Thoracic aorta (tissue), 2 donors: Measurements from ENCODE around the gene FNDC3B. TPM values are rescaled to one million over a fixed set of nuclear protein-coding genes. Genes with fewer than 3 reads are reported as not detected.
A peak's percentile ranks its signal among the peaks of the same experiment; 100 is the strongest.

Experiments
- ATAC-seq: fragments of 150-250 bp; one replicate; pipeline ENCODE4 v1.8.0; 2017; ENCODE audit warnings: low read depth; ENCODE audit not compliant: insufficient number of reproducible peaks, low FRiP score
- DNase-seq: peaks from one replicate; pipeline ENCODE4 v3.0.0-alpha.2; 2020; ENCODE audit warnings: low spot score
- H3K27ac ChIP-seq, 2 donors: fragments of 200-600 bp; sonication (generic); 1 replicate in 1 of 2; 2 replicates in 1 of 2; pipeline ENCODE4 v1.5.1; 2016; ENCODE audit warnings: mild to moderate bottlenecking in 2 of 2, moderate library complexity in 2 of 2
- H3K27me3 ChIP-seq: fragments of 200-600 bp; sonication (generic); replicated peaks from 2 replicates; pipeline ENCODE4 v1.6.0; 2016; ENCODE audit warnings: mild to moderate bottlenecking; ENCODE audit not compliant: insufficient read depth
- H3K36me3 ChIP-seq: fragments of 200-600 bp; sonication (generic); one replicate; pipeline ENCODE4 v1.5.1; 2016
- H3K4me1 ChIP-seq, 2 donors: fragments of 200-600 bp; sonication (generic); 1 replicate in 1 of 2; 2 replicates in 1 of 2; pipeline versions ENCODE4 v1.5.1 to v1.6.0; 2016; ENCODE audit warnings: low read depth in 2 of 2, mild to moderate bottlenecking in 1 of 2; ENCODE audit not compliant: control insufficient read depth in 1 of 2
- H3K4me3 ChIP-seq: fragments of 200-600 bp; sonication (generic); 2 replicates; pipeline ENCODE4 v1.5.1; 2016; ENCODE audit warnings: mild to moderate bottlenecking
- H3K9me3 ChIP-seq: fragments of 200-600 bp; sonication (generic); 2 replicates; pipeline ENCODE4 v1.5.1; 2016
- CTCF ChIP-seq: fragments of 200-600 bp; sonication (generic); IDR thresholded peaks from one replicate; pipeline ENCODE4 v1.5.1; 2019; ENCODE audit warnings: antibody characterized with exemption
- total RNA-seq, 2 donors: library from RNA; depleted of rRNA; stranded (reverse); fragments of >200 nt; gene quantifications; one replicate each; pipeline versions ENCODE4 v1.1.0 to v1.2.3, GENCODE V29; 2016

The FNDC3B gene
- total RNA-seq, 2 donors from 2014 or later = 113 to 163 TPM

- H3K9me3 ChIP-seq = no peaks in the 10 kb centered on the region
- no peak for TF ChIP-seq CTCF
- H3K27me3 ChIP-seq = no peaks in the 10 kb centered on the region
- H3K36me3 ChIP-seq = no peaks in the 10 kb centered on the region
- peak overlapping the region; percentile 85 to 88 for H3K27ac ChIP-seq
- no peak overlapping the region for H3K4me3 ChIP-seq
- peaks cover 53 to 88% of the 10 kb centered on the region in 2 donors for H3K4me1 ChIP-seq
- ATAC-seq (no peak), DNase-seq (no peak)
These were observed 116.7 kb downstream of the FNDC3B start for GRCh38 chr3:172155897-172156585.

GRCh38 chr3:172156586-172156955 is 117.2 kb downstream of the FNDC3B start:
- DNase-seq (no peak), ATAC-seq (no peak)
- no peaks in the 10 kb centered on the region for H3K27me3 ChIP-seq
- no peaks in the 10 kb centered on the region for H3K36me3 ChIP-seq
- no peak for TF ChIP-seq CTCF
- H3K27ac ChIP-seq = peak overlapping the region; percentile 85 to 88
- H3K4me3 ChIP-seq = no peak overlapping the region
- H3K9me3 ChIP-seq = no peaks in the 10 kb centered on the region
- peaks cover 56 to 88% of the 10 kb centered on the region in 2 donors for H3K4me1 ChIP-seq

DNA sequence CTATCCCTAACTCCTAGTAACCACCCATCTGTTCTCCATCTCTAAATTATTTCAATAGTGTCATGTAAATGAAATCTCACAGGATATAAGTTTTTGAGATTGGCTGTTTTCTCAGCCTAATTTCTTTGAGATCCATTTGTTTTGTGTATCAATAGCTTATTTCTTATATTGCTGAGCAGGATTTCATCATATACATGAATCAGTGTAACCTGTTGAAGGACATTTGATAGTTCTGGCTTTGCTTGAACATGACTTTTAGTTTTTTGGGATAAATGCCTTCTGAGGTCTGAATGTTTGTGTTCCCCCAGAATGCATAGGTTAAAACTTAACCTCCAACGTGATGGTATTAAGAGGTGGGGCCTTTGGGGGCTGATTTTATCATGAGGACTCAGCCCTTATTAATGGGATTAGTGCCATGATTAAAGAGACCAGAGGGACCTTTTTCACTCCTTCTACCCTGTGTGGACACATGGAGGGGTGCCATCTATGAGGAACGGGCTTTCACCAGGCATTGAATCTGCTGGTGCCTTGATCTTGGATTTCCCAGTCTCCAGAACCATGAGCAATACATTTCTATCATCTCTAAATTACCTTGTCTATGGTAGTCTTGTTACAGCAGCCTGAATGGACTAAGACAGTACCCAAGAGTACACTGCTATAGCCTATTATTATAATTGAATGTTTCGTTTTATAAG is 118.3 kb downstream of the FNDC3B start:
- H3K27ac ChIP-seq = no peak overlapping the region
- no peak for ATAC-seq
- H3K4me3 ChIP-seq = no peak overlapping the region
- H3K27me3 ChIP-seq = no peaks in the 10 kb centered on the region
- TF ChIP-seq CTCF = no peak
- DNase-seq = no peak
- H3K9me3 ChIP-seq = no peaks in the 10 kb centered on the region
- peaks cover 48 to 88% of the 10 kb centered on the region in 2 donors for H3K4me1 ChIP-seq
- no peaks in the 10 kb centered on the region for H3K36me3 ChIP-seq

DNA sequence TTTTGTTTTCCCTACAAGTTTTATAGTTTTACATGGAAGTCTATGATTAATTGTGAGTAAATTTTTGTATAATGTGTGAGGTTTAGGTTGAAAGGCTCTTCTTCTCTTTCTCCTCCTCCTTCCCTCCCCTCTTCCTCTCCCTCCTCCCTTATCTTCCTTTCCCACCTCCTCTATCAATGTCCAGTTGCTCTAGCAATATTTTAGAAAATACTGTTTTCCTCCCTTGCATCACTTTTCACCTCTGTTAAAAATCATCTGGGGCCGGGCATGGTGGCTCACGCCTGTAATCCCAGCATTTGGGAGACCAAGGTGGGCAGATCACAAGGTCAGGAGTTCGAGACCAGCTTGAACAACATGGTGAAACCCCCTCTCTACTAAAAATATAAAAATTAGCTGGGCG is 119.4 kb downstream of the FNDC3B start:
- H3K9me3 ChIP-seq = no peaks in the 10 kb centered on the region
- no peak overlapping the region for H3K4me3 ChIP-seq
- peak overlapping the region in 1 of 2 donors; percentile 75 for H3K27ac ChIP-seq
- DNase-seq (no peak), ATAC-seq (no peak)
- no peaks in the 10 kb centered on the region for H3K36me3 ChIP-seq
- peaks cover 41 to 79% of the 10 kb centered on the region in 2 donors for H3K4me1 ChIP-seq
- H3K27me3 ChIP-seq = no peaks in the 10 kb centered on the region
- TF ChIP-seq CTCF = no peak

GRCh38 chr3:172159376-172159775 is 120.0 kb downstream of the FNDC3B start:
- H3K4me1 ChIP-seq = peaks cover 35 to 78% of the 10 kb centered on the region in 2 donors
- no peaks in the 10 kb centered on the region for H3K27me3 ChIP-seq
- ATAC-seq (no peak), DNase-seq (no peak)
- no peaks in the 10 kb centered on the region for H3K9me3 ChIP-seq
- no peak overlapping the region for H3K4me3 ChIP-seq
- peak overlapping the region; percentile 33 to 75 for H3K27ac ChIP-seq
- H3K36me3 ChIP-seq = no peaks in the 10 kb centered on the region
- TF ChIP-seq CTCF = no peak
